ENCODE data around the gene SMYD3. TPM values are rescaled to one million over a fixed set of nuclear protein-coding genes. Genes with fewer than 3 reads are reported as not detected.

Gene SMYD3
- total RNA-seq, 1 donor from 2014 or later = 29.3 TPM

- DNase-seq (ENCODE audit: low spot score) = no peak
- no peaks in the 10 kb centered on the region for H3K9me3 Mint-ChIP-seq (ENCODE audit: low read depth)
- peaks cover 14% of the 10 kb centered on the region for H3K4me1 Mint-ChIP-seq (ENCODE audit: low read depth)
- H3K27me3 Mint-ChIP-seq (ENCODE audit: low read depth) = no peaks in the 10 kb centered on the region
- TF ChIP-seq, protein P1, sequence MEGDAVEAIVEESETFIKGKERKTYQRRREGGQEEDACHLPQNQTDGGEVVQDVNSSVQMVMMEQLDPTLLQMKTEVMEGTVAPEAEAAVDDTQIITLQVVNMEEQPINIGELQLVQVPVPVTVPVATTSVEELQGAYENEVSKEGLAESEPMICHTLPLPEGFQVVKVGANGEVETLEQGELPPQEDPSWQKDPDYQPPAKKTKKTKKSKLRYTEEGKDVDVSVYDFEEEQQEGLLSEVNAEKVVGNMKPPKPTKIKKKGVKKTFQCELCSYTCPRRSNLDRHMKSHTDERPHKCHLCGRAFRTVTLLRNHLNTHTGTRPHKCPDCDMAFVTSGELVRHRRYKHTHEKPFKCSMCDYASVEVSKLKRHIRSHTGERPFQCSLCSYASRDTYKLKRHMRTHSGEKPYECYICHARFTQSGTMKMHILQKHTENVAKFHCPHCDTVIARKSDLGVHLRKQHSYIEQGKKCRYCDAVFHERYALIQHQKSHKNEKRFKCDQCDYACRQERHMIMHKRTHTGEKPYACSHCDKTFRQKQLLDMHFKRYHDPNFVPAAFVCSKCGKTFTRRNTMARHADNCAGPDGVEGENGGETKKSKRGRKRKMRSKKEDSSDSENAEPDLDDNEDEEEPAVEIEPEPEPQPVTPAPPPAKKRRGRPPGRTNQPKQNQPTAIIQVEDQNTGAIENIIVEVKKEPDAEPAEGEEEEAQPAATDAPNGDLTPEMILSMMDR (IDR thresholded peaks at IDR 0.05) = no peak
- peak overlapping the region; percentile 25 for H3K27ac Mint-ChIP-seq (ENCODE audit: unreplicated experiment)
- H3K4me3 Mint-ChIP-seq (ENCODE audit: unreplicated experiment) = no peak overlapping the region
- no peaks in the 10 kb centered on the region for H3K36me3 Mint-ChIP-seq (ENCODE audit: low read depth)
Observed at GRCh38 chr1:246155923-246156322, 351.2 kb downstream of the SMYD3 start.

DNA sequence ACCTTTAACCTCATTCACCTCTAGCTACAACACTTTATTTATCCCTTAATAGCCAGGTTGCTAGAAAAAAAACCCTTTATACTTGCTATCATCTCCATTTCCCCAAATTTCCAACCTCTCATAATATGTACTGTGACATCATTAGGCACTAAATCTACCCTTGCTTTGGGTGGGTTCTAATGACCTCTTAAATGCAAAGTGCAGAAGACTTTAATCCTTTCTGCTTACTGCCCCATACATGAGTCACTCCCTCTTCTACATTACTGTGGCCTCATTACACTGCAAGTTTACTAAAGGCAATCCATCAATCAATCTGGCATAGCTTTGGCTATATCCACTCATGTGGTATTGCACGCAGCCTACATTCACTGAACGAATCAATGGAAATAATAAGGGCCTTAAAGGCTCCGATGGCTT lies 353.3 kb downstream of the SMYD3 start:
- peaks cover 14% of the 10 kb centered on the region for H3K4me1 Mint-ChIP-seq (ENCODE audit: low read depth)
- H3K9me3 Mint-ChIP-seq (ENCODE audit: low read depth) = no peaks in the 10 kb centered on the region
- TF ChIP-seq, protein P1 (IDR thresholded peaks at IDR 0.05) = no peak
- no peak for DNase-seq (ENCODE audit: low spot score)
- H3K27ac Mint-ChIP-seq (ENCODE audit: unreplicated experiment) = no peak overlapping the region
- H3K27me3 Mint-ChIP-seq (ENCODE audit: low read depth) = no peaks in the 10 kb centered on the region
- no peak overlapping the region for H3K4me3 Mint-ChIP-seq (ENCODE audit: unreplicated experiment)
- no peaks in the 10 kb centered on the region for H3K36me3 Mint-ChIP-seq (ENCODE audit: low read depth)

- no peak overlapping the region for H3K4me3 Mint-ChIP-seq (ENCODE audit: unreplicated experiment)
- peaks cover 14% of the 10 kb centered on the region for H3K4me1 Mint-ChIP-seq (ENCODE audit: low read depth)
- no peak for DNase-seq (ENCODE audit: low spot score)
- peaks cover 1% of the 10 kb centered on the region for H3K36me3 Mint-ChIP-seq (ENCODE audit: low read depth)
- no peak overlapping the region for H3K27ac Mint-ChIP-seq (ENCODE audit: unreplicated experiment)
- H3K9me3 Mint-ChIP-seq (ENCODE audit: low read depth) = no peaks in the 10 kb centered on the region
- no peaks in the 10 kb centered on the region for H3K27me3 Mint-ChIP-seq (ENCODE audit: low read depth)
- TF ChIP-seq, protein P1 (IDR thresholded peaks at IDR 0.05) = no peak
Observed at GRCh38 chr1:246152986-246153431, 354.1 kb downstream of the SMYD3 start.

DNA sequence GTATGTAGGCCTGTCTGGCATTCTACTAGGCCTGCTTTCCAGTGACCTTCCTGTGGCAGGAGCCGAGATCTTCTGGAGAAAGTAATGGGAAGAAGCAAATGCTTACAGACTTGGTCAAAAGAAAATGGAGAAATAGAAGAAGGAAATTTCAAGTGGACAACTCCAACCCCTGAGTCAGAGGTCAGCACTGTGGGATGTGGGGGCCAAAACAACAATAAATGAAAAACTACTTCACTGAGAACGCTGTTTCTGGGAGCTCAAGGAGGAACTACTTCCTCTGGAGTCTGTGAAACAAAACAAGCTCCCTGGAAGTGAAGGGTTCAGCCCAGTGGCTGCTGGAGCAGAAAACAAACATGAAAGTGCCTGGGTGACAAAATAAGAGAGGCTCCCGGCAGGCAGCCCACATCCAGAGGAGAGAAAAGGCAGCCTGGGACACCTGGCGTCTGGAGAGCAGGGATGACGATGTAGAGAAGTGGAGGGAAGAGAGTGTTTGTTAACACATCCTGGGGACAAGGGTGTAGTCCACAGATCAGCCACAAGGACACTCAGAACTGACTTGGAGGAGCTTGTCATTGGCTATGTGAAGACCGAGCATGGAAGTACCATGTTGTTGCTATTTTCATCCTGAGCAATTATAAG lies 355.2 kb downstream of the SMYD3 start:
- Mint-ChIP-seq H3K4me3 (ENCODE audit: unreplicated experiment) (no peak overlapping the region), H3K36me3 (ENCODE audit: low read depth) (peaks cover 1% of the 10 kb centered on the region), H3K27me3 (ENCODE audit: low read depth) (no peaks in the 10 kb centered on the region), H3K9me3 (ENCODE audit: low read depth) (no peaks in the 10 kb centered on the region), H3K27ac (ENCODE audit: unreplicated experiment) (no peak overlapping the region), H3K4me1 (ENCODE audit: low read depth) (peaks cover 14% of the 10 kb centered on the region)
- TF ChIP-seq, protein P1 (IDR thresholded peaks at IDR 0.05) = no peak
- no peak for DNase-seq (ENCODE audit: low spot score)

DNA sequence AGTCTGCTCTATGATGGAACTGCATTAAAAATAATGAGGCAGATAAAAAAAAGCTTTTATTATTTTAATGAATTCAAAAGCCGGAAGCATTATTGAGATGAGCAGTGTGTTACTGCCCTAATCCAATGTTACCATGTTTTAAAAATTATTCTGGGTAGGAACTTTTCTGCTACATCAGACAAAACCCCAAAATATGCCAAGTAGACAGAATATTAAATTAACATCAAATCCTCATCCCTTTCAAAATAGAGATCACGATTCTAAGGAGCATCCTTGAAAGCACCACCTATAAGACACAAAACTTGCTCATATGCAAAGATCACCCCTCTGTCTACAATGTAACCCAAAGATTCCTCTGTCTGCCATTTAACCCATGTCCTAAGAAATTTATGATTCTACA lies 357.5 kb downstream of the SMYD3 start:
- Mint-ChIP-seq H3K4me1 (ENCODE audit: low read depth) (peaks cover 8% of the 10 kb centered on the region), H3K9me3 (ENCODE audit: low read depth) (no peaks in the 10 kb centered on the region), H3K4me3 (ENCODE audit: unreplicated experiment) (no peak overlapping the region), H3K27me3 (ENCODE audit: low read depth) (no peaks in the 10 kb centered on the region), H3K36me3 (ENCODE audit: low read depth) (peaks cover 1% of the 10 kb centered on the region), H3K27ac (ENCODE audit: unreplicated experiment) (no peak overlapping the region)
- TF ChIP-seq, protein P1 (IDR thresholded peaks at IDR 0.05) = no peak
- DNase-seq (ENCODE audit: low spot score) = no peak
